GM12865 (cell line): Measurements from ENCODE around the gene BARX2.

ENCODE experiments used
- DNase-seq: peaks from one replicate; pipeline ENCODE4 v3.0.0; 2010; ENCODE audit warnings: low read depth
- H3K4me3 ChIP-seq: 2 replicates; pipeline ENCODE4 v1.5.1; 2011; ENCODE audit warnings: mild to moderate bottlenecking, low read depth, low read length, control low read depth
- TF ChIP-seq, protein P1 (sequence below): IDR thresholded peaks from 2 replicates; pipeline ENCODE4 v1.5.1; 2011; ENCODE audit warnings: low read length, control low read depth, low read depth, inconsistent platforms; ENCODE audit not compliant: insufficient read depth; ENCODE audit errors: missing control alignments

The BARX2 gene

DNA sequence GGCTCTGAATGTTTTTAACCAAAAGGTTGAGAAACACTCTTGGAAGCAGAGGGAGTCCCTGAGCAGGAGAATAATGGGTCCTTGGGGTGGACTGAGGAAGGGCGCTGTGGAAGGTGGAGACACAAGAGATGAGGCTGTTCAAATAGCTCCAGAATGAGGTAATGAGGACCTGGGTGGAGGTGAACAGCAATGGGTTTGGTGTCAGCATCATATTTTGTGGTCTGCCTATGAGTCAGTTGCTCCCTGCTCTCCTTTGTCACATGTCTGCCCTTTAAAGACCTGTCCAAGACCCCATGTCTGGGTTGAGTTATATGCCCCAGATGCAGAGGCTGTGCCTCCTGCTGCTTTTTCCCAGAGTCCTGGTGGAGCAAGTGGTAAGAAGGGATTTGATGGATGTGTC, 113.6 kb downstream of the BARX2 start:
- DNase-seq: no peak
- TF ChIP-seq, protein P1, sequence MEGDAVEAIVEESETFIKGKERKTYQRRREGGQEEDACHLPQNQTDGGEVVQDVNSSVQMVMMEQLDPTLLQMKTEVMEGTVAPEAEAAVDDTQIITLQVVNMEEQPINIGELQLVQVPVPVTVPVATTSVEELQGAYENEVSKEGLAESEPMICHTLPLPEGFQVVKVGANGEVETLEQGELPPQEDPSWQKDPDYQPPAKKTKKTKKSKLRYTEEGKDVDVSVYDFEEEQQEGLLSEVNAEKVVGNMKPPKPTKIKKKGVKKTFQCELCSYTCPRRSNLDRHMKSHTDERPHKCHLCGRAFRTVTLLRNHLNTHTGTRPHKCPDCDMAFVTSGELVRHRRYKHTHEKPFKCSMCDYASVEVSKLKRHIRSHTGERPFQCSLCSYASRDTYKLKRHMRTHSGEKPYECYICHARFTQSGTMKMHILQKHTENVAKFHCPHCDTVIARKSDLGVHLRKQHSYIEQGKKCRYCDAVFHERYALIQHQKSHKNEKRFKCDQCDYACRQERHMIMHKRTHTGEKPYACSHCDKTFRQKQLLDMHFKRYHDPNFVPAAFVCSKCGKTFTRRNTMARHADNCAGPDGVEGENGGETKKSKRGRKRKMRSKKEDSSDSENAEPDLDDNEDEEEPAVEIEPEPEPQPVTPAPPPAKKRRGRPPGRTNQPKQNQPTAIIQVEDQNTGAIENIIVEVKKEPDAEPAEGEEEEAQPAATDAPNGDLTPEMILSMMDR: no peak
- H3K4me3 ChIP-seq: no peak overlapping the region

GRCh38 chr11:129490004-129490403, 114.4 kb downstream of the BARX2 start:
- no peak overlapping the region for H3K4me3 ChIP-seq
- TF ChIP-seq, protein P1: no peak
- no peak for DNase-seq

- TF ChIP-seq, protein P1: no peak
- no peak overlapping the region for H3K4me3 ChIP-seq
Observed at GRCh38 chr11:129493746-129494145, 118.1 kb downstream of the BARX2 start.

More at GRCh38 chr11:129493746-129494145, 118.1 kb downstream of the BARX2 start:
- no peak for DNase-seq
